ENCODE data around the gene PRR33.

GRCh38 chr11:1873048-1873812 is 18.5 kb downstream of the PRR33 start:
- TF ChIP-seq CTCF (IDR thresholded peaks at IDR 0.05; ENCODE audit: insufficient read depth, low read depth, low read length) (no peak), EZH2 (IDR thresholded peaks at IDR 0.05; ENCODE audit: insufficient read depth, low read length) (no peak)

Data from astrocyte (in vitro differentiated cells and primary cell).